B cell (primary cell): ENCODE data around the gene CEBPB. TPM values are rescaled to one million over a fixed set of nuclear protein-coding genes. Genes with fewer than 3 reads are reported as not detected.
A peak's percentile ranks its signal among the peaks of the same experiment; 100 is the strongest.

Source experiments
- ATAC-seq: fragments of 200-7000 bp; cut with Tn5 transposase; one replicate; pipeline ENCODE4 v1.10.0; 2021; ENCODE audit warnings: low read depth, mild to moderate bottlenecking, moderate number of reproducible peaks, moderate library complexity
- CTCF ChIA-PET: fragments of 350-600 bp; sonication (Branson Sonifier 250); formaldehyde crosslinking; loops from one replicate; lab custom pipeline; 2021; ENCODE audit warnings: antibody characterized with exemption, inconsistent platforms; lab: Charles Lee
- POLR2A ChIA-PET: fragments of 350-600 bp; sonication (Branson Sonifier 250); formaldehyde crosslinking; loops from one replicate; lab custom pipeline; 2021; ENCODE audit warnings: antibody characterized with exemption; lab: Charles Lee
- DNase-seq: peaks from one replicate; pipeline ENCODE4 v3.0.0; 2013
- H2AFZ ChIP-seq: 2 replicates; pipeline ENCODE4 v1.6.1; 2012; ENCODE audit warnings: mild to moderate bottlenecking, low read depth, low read length; ENCODE audit not compliant: insufficient read depth, poor library complexity, severe bottlenecking
- H3K27ac ChIP-seq, 2 donors: 1 replicate in 1 of 2; 2 replicates in 1 of 2; pipeline ENCODE4 v1.5.1; 2012 to 2013; ENCODE audit warnings: low read length in 2 of 2, mild to moderate bottlenecking in 2 of 2, moderate library complexity in 1 of 2
- H3K27me3 ChIP-seq, 4 experiments: fragments of 200-600 bp in 1 of 4; sonication (generic) in 1 of 4; replicated peaks in 1 of 4; 1 replicate in 2 of 4; 2 replicates in 2 of 4; pipeline versions ENCODE4 v1.6.1 to v1.7.0; 2013 to 2016; ENCODE audit warnings: low read length in 3 of 4, mild to moderate bottlenecking in 2 of 4, mixed read lengths in 1 of 4, moderate library complexity in 1 of 4; ENCODE audit not compliant: insufficient read depth in 4 of 4, control insufficient read depth in 3 of 4; ENCODE audit errors: control extremely low read depth in 1 of 4
- H3K36me3 ChIP-seq, 2 experiments: replicated peaks in 1 of 2; 1 replicate in 1 of 2; 2 replicates in 1 of 2; pipeline versions ENCODE4 v1.6.1 to v1.7.1; 2013; ENCODE audit warnings: low read length in 1 of 2; ENCODE audit not compliant: insufficient read depth in 2 of 2, control insufficient read depth in 1 of 2; ENCODE audit errors: control extremely low read depth in 1 of 2, extremely low read depth in 1 of 2
- H3K4me1 ChIP-seq, 2 donors: fragments of 200-600 bp in 1 of 2; sonication (generic) in 1 of 2; 1 replicate in 1 of 2; 2 replicates in 1 of 2; pipeline versions ENCODE4 v1.5.1 to v1.6.1; 2013 to 2017; ENCODE audit warnings: low read length in 2 of 2; ENCODE audit not compliant: control insufficient read depth in 2 of 2, insufficient read depth in 2 of 2
- H3K4me2 ChIP-seq: replicated peaks from 2 replicates; pipeline ENCODE3; 2012; ENCODE audit warnings: mild to moderate bottlenecking, low read depth, low read length; ENCODE audit not compliant: poor library complexity, severe bottlenecking
- H3K4me3 ChIP-seq, 5 experiments: fragments of 200-600 bp in 1 of 5; sonication (generic) in 1 of 5; 1 replicate in 3 of 5; 2 replicates in 2 of 5; pipeline versions ENCODE4 v1.5.1 to v1.7.0; 2011 to 2016; ENCODE audit warnings: low read length in 4 of 5, mild to moderate bottlenecking in 4 of 5, low read depth in 2 of 5, control low read depth in 1 of 5, moderate library complexity in 1 of 5; ENCODE audit not compliant: insufficient read depth in 1 of 5; ENCODE audit errors: control extremely low read depth in 1 of 5, extremely low read depth in 1 of 5
- H3K79me2 ChIP-seq: fragments of 200-600 bp; sonication (generic); one replicate; pipeline ENCODE4 v1.6.0; 2016; ENCODE audit warnings: low read length; ENCODE audit not compliant: control insufficient read depth, insufficient read depth
- H3K9ac ChIP-seq: fragments of 200-600 bp; sonication (generic); 2 replicates; pipeline ENCODE4 v1.6.1; 2017; ENCODE audit warnings: mild to moderate bottlenecking, low read length, moderate library complexity
- H3K9me3 ChIP-seq, 3 donors: one replicate each; pipeline versions ENCODE4 v1.6.1 to v1.7.1; 2013; ENCODE audit warnings: low read length in 2 of 3; ENCODE audit not compliant: control insufficient read depth in 2 of 3, insufficient read depth in 1 of 3; ENCODE audit errors: control extremely low read depth in 1 of 3
- H4K20me1 ChIP-seq: 2 replicates; pipeline ENCODE4 v1.6.0; 2012; ENCODE audit warnings: mild to moderate bottlenecking, low read length; ENCODE audit not compliant: insufficient read depth, control insufficient read depth, poor library complexity, severe bottlenecking
- H3K27ac Mint-ChIP-seq: one replicate; pipeline ENCODE4 v1.8.0; 2021; ENCODE audit warnings: mixed read lengths
- H3K27me3 Mint-ChIP-seq: one replicate; pipeline ENCODE4 v1.8.0; 2021; ENCODE audit warnings: mixed read lengths
- H3K4me1 Mint-ChIP-seq: one replicate; pipeline ENCODE4 v1.8.0; 2021; ENCODE audit warnings: mixed read lengths
- H3K4me3 Mint-ChIP-seq: one replicate; pipeline ENCODE4 v1.8.0; 2021; ENCODE audit warnings: mixed read lengths
- H3K9me3 Mint-ChIP-seq: one replicate; pipeline ENCODE4 v1.8.0; 2022; ENCODE audit warnings: mixed read lengths; ENCODE audit not compliant: insufficient read depth
- EZH2 ChIP-seq: IDR thresholded peaks from 2 replicates; pipeline ENCODE4 v1.6.1; 2012; ENCODE audit warnings: borderline replicate concordance, low read depth, mild to moderate bottlenecking, moderate library complexity, low read length; ENCODE audit not compliant: insufficient read depth, poor library complexity, severe bottlenecking
- WGBS: methylation state at CpG from one replicate; pipeline ENCODE4 v1.1.5; 2013; ENCODE audit warnings: missing lambda C conversion rate; ENCODE audit not compliant: insufficient coverage; 5-methylcytosine and 5-hydroxymethylcytosine counted together
- intact Hi-C: fragments of 100-400 bp; cut with micrococcal nuclease; formaldehyde crosslinking; loops from one replicate; pipeline ENCODE4 v1.10.0; 2022
- polyA plus RNA-seq: library from polyadenylated mRNA; depleted of rRNA; stranded (reverse); fragments of >200 nt; gene quantifications from 2 replicates; pipeline ENCODE4 v1.2.3, GENCODE V29; 2012
- total RNA-seq, 2 donors: library from RNA; stranded (reverse); fragments of 120-200 nt in 1 of 2; gene quantifications; 1 replicate in 1 of 2; 2 replicates in 1 of 2; pipeline versions ENCODE4 v1.2.3 to v1.2.4, GENCODE V29; 2013 to 2022
- TF ChIP-seq, protein P1 (sequence below): fragments of 200-600 bp; IDR thresholded peaks from one replicate; pipeline ENCODE4 v1.8.0; 2022; ENCODE audit warnings: antibody characterized with exemption, mild to moderate bottlenecking

Gene CEBPB
- total and polyA plus RNA-seq, 2 donors (not counting 1 experiment from before 2014, with no cell fraction given) = 25.8 to 28.7 TPM

GRCh38 chr20:50169329-50169823 lies 21.3 kb upstream of the CEBPB start:
- TF ChIP-seq EZH2 = no peak
- TF ChIP-seq, protein P1, sequence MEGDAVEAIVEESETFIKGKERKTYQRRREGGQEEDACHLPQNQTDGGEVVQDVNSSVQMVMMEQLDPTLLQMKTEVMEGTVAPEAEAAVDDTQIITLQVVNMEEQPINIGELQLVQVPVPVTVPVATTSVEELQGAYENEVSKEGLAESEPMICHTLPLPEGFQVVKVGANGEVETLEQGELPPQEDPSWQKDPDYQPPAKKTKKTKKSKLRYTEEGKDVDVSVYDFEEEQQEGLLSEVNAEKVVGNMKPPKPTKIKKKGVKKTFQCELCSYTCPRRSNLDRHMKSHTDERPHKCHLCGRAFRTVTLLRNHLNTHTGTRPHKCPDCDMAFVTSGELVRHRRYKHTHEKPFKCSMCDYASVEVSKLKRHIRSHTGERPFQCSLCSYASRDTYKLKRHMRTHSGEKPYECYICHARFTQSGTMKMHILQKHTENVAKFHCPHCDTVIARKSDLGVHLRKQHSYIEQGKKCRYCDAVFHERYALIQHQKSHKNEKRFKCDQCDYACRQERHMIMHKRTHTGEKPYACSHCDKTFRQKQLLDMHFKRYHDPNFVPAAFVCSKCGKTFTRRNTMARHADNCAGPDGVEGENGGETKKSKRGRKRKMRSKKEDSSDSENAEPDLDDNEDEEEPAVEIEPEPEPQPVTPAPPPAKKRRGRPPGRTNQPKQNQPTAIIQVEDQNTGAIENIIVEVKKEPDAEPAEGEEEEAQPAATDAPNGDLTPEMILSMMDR = peak; percentile 95
- peak; percentile 83 for DNase-seq
- peak; percentile 64 for ATAC-seq
- peaks cover 0 to 5% (median 2%) of the 10 kb centered on the region in 3 donors for H3K9me3 ChIP-seq
- no peak overlapping the region for H3K9ac ChIP-seq
- Mint-ChIP-seq H3K4me3 (no peak overlapping the region), H3K9me3 (peaks cover 2% of the 10 kb centered on the region), H3K4me1 (peaks cover 19% of the 10 kb centered on the region), H3K27me3 (peaks cover 21% of the 10 kb centered on the region), H3K27ac (no peak overlapping the region)
- no peak overlapping the region for H3K4me2 ChIP-seq
- CTCF ChIA-PET = interaction anchor here (0.6 to 10.2 kb wide), 20 partner anchors 10 to 565 kb away, joined by 3 to 297 read pairs (median 4); partner anchors contain the start of genes PEDS1 and UBE2V1
- WGBS = 11% methylated on average over 4 of the region's 5 CpGs
- H2AFZ ChIP-seq = no peak overlapping the region
- peaks cover 20 to 21% of the 10 kb centered on the region in 2 donors for H3K4me1 ChIP-seq
- H3K27me3 ChIP-seq = peaks cover 0 to 28% (median 5%) of the 10 kb centered on the region in 4 experiments
- POLR2A ChIA-PET = interaction anchor here (1.2 kb wide), 1 partner anchor 16 kb away, joined by 4 read pairs; the partner anchor contains the start of gene PEDS1
- intact Hi-C loops = loop anchor here (1.0 to 5.0 kb wide), 5 partner anchors 48 to 232 kb away; partner anchors contain the start of genes RNF114 and UBE2V1
- no peak overlapping the region for H3K4me3 ChIP-seq
- H3K36me3 ChIP-seq = no peaks in the 10 kb centered on the region
- no peak overlapping the region for H3K27ac ChIP-seq
- H3K79me2 ChIP-seq = no peaks in the 10 kb centered on the region
- no peaks in the 10 kb centered on the region for H4K20me1 ChIP-seq
